IMR-90 (cell line): Measurements from ENCODE around the gene PGAM4. TPM values are rescaled to one million over a fixed set of nuclear protein-coding genes. Genes with fewer than 3 reads are reported as not detected.

ENCODE experiments used
- ATAC-seq: fragments of 200-7000 bp; cut with Tn5 transposase; 2 replicates; pipeline ENCODE4 v1.9.1; 2020; ENCODE audit warnings: low read depth, mild to moderate bottlenecking, moderate library complexity
- BruUV-seq: library from RNA; stranded (reverse); fragments of 400-500 nt; replicated peaks from 2 replicates; lab custom pipeline; 2021; lab: Mats Ljungman, UMichigan
- CTCF ChIA-PET: fragments of 300-600 bp; formaldehyde crosslinking; extraction: SDS; loops from one replicate; lab custom pipeline; 2021; ENCODE audit warnings: antibody characterized with exemption; lab: Yijun Ruan, JAX
- POLR2A ChIA-PET: fragments of 300-600 bp; sonication (Branson Sonifier 250); formaldehyde crosslinking; loops from one replicate; lab custom pipeline; 2022; ENCODE audit warnings: antibody characterized with exemption; ENCODE audit not compliant: unreplicated experiment; lab: Charles Lee
- DNase-seq: peaks from one replicate; pipeline ENCODE4 v3.0.0; 2013
- H2AFZ ChIP-seq: replicated peaks from 2 replicates; pipeline ENCODE3; 2013; ENCODE audit warnings: low read length, mild to moderate bottlenecking; ENCODE audit not compliant: poor library complexity
- H2AK5ac ChIP-seq: 2 replicates; pipeline ENCODE4 v1.6.1; 2013; ENCODE audit warnings: low read depth, low read length, inconsistent platforms
- H2AK9ac ChIP-seq: replicated peaks from 2 replicates; pipeline ENCODE3; 2013; ENCODE audit warnings: mild to moderate bottlenecking, low read depth, low read length, moderate library complexity; ENCODE audit not compliant: poor library complexity
- H2BK120ac ChIP-seq: 2 replicates; pipeline ENCODE4 v1.6.1; 2013; ENCODE audit warnings: low read depth, low read length, inconsistent platforms
- H2BK15ac ChIP-seq: 3 replicates; pipeline ENCODE4 v1.6.1; 2013; ENCODE audit warnings: low read depth, low read length, inconsistent platforms
- H2BK20ac ChIP-seq: 2 replicates; pipeline ENCODE4 v1.6.1; 2013; ENCODE audit warnings: low read depth, mild to moderate bottlenecking, inconsistent platforms, low read length, moderate library complexity
- H2BK5ac ChIP-seq: 2 replicates; pipeline ENCODE4 v1.6.1; 2013; ENCODE audit warnings: mild to moderate bottlenecking, low read depth, low read length, inconsistent platforms; ENCODE audit not compliant: poor library complexity, severe bottlenecking
- H3K14ac ChIP-seq: replicated peaks from 2 replicates; pipeline ENCODE4 v1.6.1; 2013; ENCODE audit warnings: low read depth, low read length, inconsistent platforms
- H3K18ac ChIP-seq: 2 replicates; pipeline ENCODE4 v1.6.1; 2013; ENCODE audit warnings: low read depth, low read length, control low read depth
- H3K23ac ChIP-seq: 2 replicates; pipeline ENCODE4 v1.6.1; 2013; ENCODE audit warnings: low read depth, low read length, inconsistent platforms
- H3K27ac ChIP-seq: 2 replicates; pipeline ENCODE4 v1.5.1; 2013; ENCODE audit warnings: mild to moderate bottlenecking, control low read depth, low read length; ENCODE audit not compliant: insufficient read depth
- H3K27me3 ChIP-seq: 2 replicates; pipeline ENCODE4 v1.6.1; 2013; ENCODE audit warnings: low read length; ENCODE audit not compliant: control insufficient read depth, insufficient read depth
- H3K36me3 ChIP-seq: 2 replicates; pipeline ENCODE4 v1.6.1; 2013; ENCODE audit warnings: low read length, mixed read lengths; ENCODE audit not compliant: control insufficient read depth, insufficient read depth
- H3K4ac ChIP-seq: 2 replicates; pipeline ENCODE4 v1.6.1; 2013; ENCODE audit warnings: low read depth, low read length, inconsistent platforms
- H3K4me1 ChIP-seq: 2 replicates; pipeline ENCODE4 v1.6.1; 2013; ENCODE audit warnings: low read length, mixed read lengths; ENCODE audit not compliant: control insufficient read depth, insufficient read depth
- H3K4me2 ChIP-seq: 2 replicates; pipeline ENCODE4 v1.6.1; 2013; ENCODE audit warnings: low read depth, mild to moderate bottlenecking, control low read depth, low read length, moderate library complexity
- H3K4me3 ChIP-seq: 2 replicates; pipeline ENCODE4 v1.5.1; 2013; ENCODE audit warnings: low read depth, mild to moderate bottlenecking, control low read depth, low read length, moderate library complexity; ENCODE audit not compliant: insufficient read depth
- H3K56ac ChIP-seq: 2 replicates; pipeline ENCODE4 v1.6.1; 2013; ENCODE audit warnings: low read length, inconsistent platforms; ENCODE audit not compliant: insufficient read depth; ENCODE audit errors: extremely low read depth
- H3K79me1 ChIP-seq, 2 experiments: 2 replicates each; pipeline ENCODE4 v1.6.1; 2013; ENCODE audit warnings: low read length in 2 of 2, inconsistent platforms in 1 of 2, low read depth in 1 of 2
- H3K9ac ChIP-seq: 2 replicates; pipeline ENCODE4 v1.6.1; 2013; ENCODE audit warnings: low read depth, low read length, control low read depth
- H3K9me1 ChIP-seq: 2 replicates; pipeline ENCODE4 v1.6.1; 2013; ENCODE audit warnings: low read length, inconsistent platforms; ENCODE audit not compliant: insufficient read depth
- H3K9me3 ChIP-seq: 2 replicates; pipeline ENCODE4 v1.6.1; 2013; ENCODE audit warnings: low read length; ENCODE audit not compliant: control insufficient read depth, insufficient read depth
- H4K20me1 ChIP-seq: 2 replicates; pipeline ENCODE4 v1.6.1; 2013; ENCODE audit warnings: low read length, inconsistent platforms; ENCODE audit not compliant: insufficient read depth
- H4K5ac ChIP-seq: 2 replicates; pipeline ENCODE4 v1.6.1; 2013; ENCODE audit warnings: mild to moderate bottlenecking, low read depth, low read length, control low read depth
- H4K8ac ChIP-seq, 2 experiments: 2 replicates each; pipeline ENCODE4 v1.6.1; 2013; ENCODE audit warnings: low read depth in 2 of 2, low read length in 2 of 2, control low read depth in 1 of 2, inconsistent platforms in 1 of 2
- H4K91ac ChIP-seq: 2 replicates; pipeline ENCODE4 v1.6.1; 2013; ENCODE audit warnings: low read depth, low read length, inconsistent platforms; ENCODE audit not compliant: insufficient read depth
- BHLHE40 ChIP-seq: fragments of 150-350 bp; IDR thresholded peaks from 2 replicates; pipeline ENCODE4 v1.6.1; 2016; ENCODE audit warnings: mild to moderate bottlenecking, low read depth, low read length
- CEBPB ChIP-seq: IDR thresholded peaks from 2 replicates; pipeline ENCODE4 v1.6.1; 2012; ENCODE audit warnings: low read depth, low read length, improper control_type of control experiment
- CHD1 ChIP-seq: IDR thresholded peaks from 2 replicates; pipeline ENCODE4 v1.6.1; 2012; ENCODE audit warnings: low read depth, low read length, improper control_type of control experiment
- CTCF ChIP-seq: conservative IDR thresholded peaks from 2 replicates; pipeline ENCODE4 v1.5.1; 2012; ENCODE audit warnings: mild to moderate bottlenecking, low read depth, low read length, improper control_type of control experiment
- FOS ChIP-seq: fragments of 150-350 bp; IDR thresholded peaks from 2 replicates; pipeline ENCODE4 v1.6.1; 2016; ENCODE audit warnings: low read depth, low read length
- MAFK ChIP-seq: IDR thresholded peaks from 2 replicates; pipeline ENCODE4 v1.6.1; 2012; ENCODE audit warnings: low read depth, low read length, improper control_type of control experiment
- MAZ ChIP-seq: IDR thresholded peaks from 2 replicates; pipeline ENCODE4 v1.6.1; 2012; ENCODE audit warnings: low read depth, mild to moderate bottlenecking, low read length, improper control_type of control experiment, moderate library complexity, borderline replicate concordance
- NFE2L2 ChIP-seq: fragments of 150-350 bp; IDR thresholded peaks from 2 replicates; pipeline ENCODE4 v1.6.1; 2016; ENCODE audit warnings: low read depth, mild to moderate bottlenecking, low read length
- RAD21 ChIP-seq: IDR thresholded peaks from 2 replicates; pipeline ENCODE4 v1.6.1; 2012; ENCODE audit warnings: low read length, improper control_type of control experiment
- RCOR1 ChIP-seq: IDR thresholded peaks from 2 replicates; pipeline ENCODE4 v1.6.1; 2012; ENCODE audit warnings: mild to moderate bottlenecking, low read length, improper control_type of control experiment; ENCODE audit not compliant: insufficient replicate concordance
- WGBS, 2 experiments: methylation state at CpG; one replicate each; pipeline versions ENCODE4 v1.1.5 to v1.1.7; 2013; ENCODE audit warnings: missing lambda C conversion rate in 2 of 2; ENCODE audit not compliant: insufficient read length in 1 of 2; ENCODE audit errors: extremely low coverage in 2 of 2; 5-methylcytosine and 5-hydroxymethylcytosine counted together
- dilution Hi-C: fragments of 300-500 bp; cut with HindIII; formaldehyde crosslinking; loops from one replicate; pipeline ENCODE4 v1.14.3; 2018; ENCODE audit warnings: low sequenced_read_pairs; ENCODE audit not compliant: unreplicated experiment
- in situ Hi-C: fragments of 300-500 bp; cut with MboI; formaldehyde crosslinking; loops from 3 replicates; pipeline ENCODE4 v1.14.3; 2019; ENCODE audit warnings: low sequenced_read_pairs, inconsistent platforms, mixed read lengths
- intact Hi-C: fragments of 100-400 bp; cut with micrococcal nuclease; formaldehyde crosslinking; loops from 2 replicates; pipeline ENCODE4 v1.10.0; 2022
- polyA plus RNA-seq, 3 experiments: library from polyadenylated mRNA; depleted of rRNA; stranded (reverse); fragments of >200 nt; gene quantifications; 2 replicates each; pipeline ENCODE4 v1.2.3, GENCODE V29; 2012; ENCODE audit warnings: low replicate concordance in 1 of 3
- total RNA-seq: library from RNA; depleted of rRNA; stranded (reverse); fragments of >200 nt; gene quantifications from 2 replicates; pipeline ENCODE4 v1.2.3, GENCODE V29; 2012
- TF ChIP-seq, protein P1 (sequence below): fragments of 150-350 bp; IDR thresholded peaks from 2 replicates; pipeline ENCODE4 v1.6.1; 2016; ENCODE audit warnings: low read depth, mild to moderate bottlenecking, low read length, moderate library complexity, borderline replicate concordance

Gene PGAM4
- total and polyA plus RNA-seq, 2 of the 4 experiments (the other 2 are of a cell fraction), result 0.46 to 0.72 TPM

DNA sequence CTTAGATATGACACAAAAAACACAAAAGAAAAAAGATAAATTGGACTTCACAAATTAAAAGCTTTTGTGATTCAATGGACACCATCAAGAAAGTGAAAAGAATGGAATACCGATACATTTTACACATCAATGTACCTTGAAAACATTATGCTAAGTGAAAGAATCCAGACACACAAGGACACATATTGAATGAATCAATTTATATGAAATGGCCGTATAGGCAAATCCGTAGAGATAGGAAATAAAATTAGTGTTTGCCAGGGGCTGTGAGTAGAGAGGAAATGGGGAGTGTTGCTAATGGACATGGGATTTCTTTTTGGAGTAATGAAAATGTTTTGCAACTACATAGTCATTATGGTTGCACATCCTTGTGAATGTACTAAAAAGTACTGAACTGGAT is 3.1 kb downstream of the PGAM4 start:
- Histone ChIP-seq H3K4ac (no peak overlapping the region), H3K36me3 (no peaks in the 10 kb centered on the region), H3K27ac (no peak overlapping the region), H3K9me1 (no peaks in the 10 kb centered on the region), H3K79me1 (peaks cover 5 to 6% of the 10 kb centered on the region in 2 experiments), H4K91ac (no peak overlapping the region), H3K18ac (no peak overlapping the region), H3K4me3 (no peak overlapping the region), H2BK15ac (no peak overlapping the region), H2BK5ac (no peak overlapping the region), H3K23ac (no peak overlapping the region), H2AFZ (no peak overlapping the region), H4K20me1 (no peaks in the 10 kb centered on the region), H3K27me3 (peaks cover 2% of the 10 kb centered on the region; the same call in 1 of the 2 replicates), H2BK20ac (no peak overlapping the region), H3K56ac (no peak overlapping the region), H3K4me2 (no peak overlapping the region), H3K4me1 (no peaks in the 10 kb centered on the region), H2AK9ac (no peak overlapping the region), H3K9ac (no peak overlapping the region), H2BK120ac (no peak overlapping the region), H2AK5ac (no peak overlapping the region), H4K8ac (no peak overlapping the region), H3K9me3 (no peaks in the 10 kb centered on the region), H4K5ac (no peak overlapping the region), H3K14ac (no peak overlapping the region)
- ATAC-seq (no peak), DNase-seq (no peak)
- BruUV-seq, result no TSS peak
- CTCF ChIA-PET, result no interaction called here
- TF ChIP-seq MAZ (no peak), MAFK (no peak), RAD21 (no peak), RCOR1 (no peak), FOS (no peak), CEBPB (no peak), CTCF (no peak), NFE2L2 (no peak), CHD1 (no peak), BHLHE40 (no peak)
- TF ChIP-seq, protein P1, sequence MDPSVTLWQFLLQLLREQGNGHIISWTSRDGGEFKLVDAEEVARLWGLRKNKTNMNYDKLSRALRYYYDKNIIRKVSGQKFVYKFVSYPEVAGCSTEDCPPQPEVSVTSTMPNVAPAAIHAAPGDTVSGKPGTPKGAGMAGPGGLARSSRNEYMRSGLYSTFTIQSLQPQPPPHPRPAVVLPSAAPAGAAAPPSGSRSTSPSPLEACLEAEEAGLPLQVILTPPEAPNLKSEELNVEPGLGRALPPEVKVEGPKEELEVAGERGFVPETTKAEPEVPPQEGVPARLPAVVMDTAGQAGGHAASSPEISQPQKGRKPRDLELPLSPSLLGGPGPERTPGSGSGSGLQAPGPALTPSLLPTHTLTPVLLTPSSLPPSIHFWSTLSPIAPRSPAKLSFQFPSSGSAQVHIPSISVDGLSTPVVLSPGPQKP, result no peak
- in situ Hi-C loops (no loop called here), intact Hi-C loops (no loop called here), dilution Hi-C loops (no loop called here)
- POLR2A ChIA-PET, result no interaction called here
- no CpG with 5 or more reads among the region's 3 CpGs for WGBS, 2 experiments
